Lower leg skin (tissue), 4 donors: ENCODE results near the gene DISC1. TPM values are rescaled to one million over a fixed set of nuclear protein-coding genes. Genes with fewer than 3 reads are reported as not detected.
"Not testable (repeated sequence)": the region's sequence is repeated elsewhere in the genome, so short reads cannot be mapped to it uniquely, and the experiment has no call there.

Experiments used
- DNase-seq, 2 donors: peaks; one replicate each; pipeline ENCODE4 v3.0.0-alpha.2; 2019; ENCODE audit warnings: low spot score in 2 of 2
- H3K4me3 ChIP-seq: fragments of 200-600 bp; sonication (generic); 2 replicates; pipeline ENCODE4 v1.5.1; 2017; ENCODE audit warnings: mild to moderate bottlenecking, low read depth; ENCODE audit not compliant: poor library complexity, severe bottlenecking
- POLR2A ChIP-seq, 2 donors: fragments of 450-650 bp; IDR thresholded peaks; one replicate each; pipeline ENCODE4 v1.6.1; 2016 to 2017; ENCODE audit warnings: antibody characterized with exemption in 2 of 2, mild to moderate bottlenecking in 1 of 2, moderate library complexity in 1 of 2
- WGBS, 2 donors: methylation state at CpG; one replicate each; pipeline ENCODE4 v1.1.5; 2018; 5-methylcytosine and 5-hydroxymethylcytosine counted together
- intact Hi-C: fragments of 100-400 bp; cut with DNase I; formaldehyde crosslinking; loops from one replicate; pipeline ENCODE4 v1.15.0; 2023; ENCODE audit warnings: low total_unique reads
- total RNA-seq, 4 donors: library from RNA; depleted of rRNA; stranded (reverse); fragments of >200 nt; gene quantifications; one replicate each; pipeline ENCODE4 v1.1.0, GENCODE V29; 2016
- TF ChIP-seq, protein P1 (sequence below), 3 donors: fragments of 450-650 bp; IDR thresholded peaks; one replicate each; pipeline ENCODE4 v1.5.1; 2016; ENCODE audit warnings: antibody characterized with exemption in 3 of 3, mild to moderate bottlenecking in 3 of 3, moderate library complexity in 2 of 3

DISC1 gene
- total RNA-seq, 4 donors from 2014 or later, result 1.6 to 7.4 (median 3.5) TPM

DNA sequence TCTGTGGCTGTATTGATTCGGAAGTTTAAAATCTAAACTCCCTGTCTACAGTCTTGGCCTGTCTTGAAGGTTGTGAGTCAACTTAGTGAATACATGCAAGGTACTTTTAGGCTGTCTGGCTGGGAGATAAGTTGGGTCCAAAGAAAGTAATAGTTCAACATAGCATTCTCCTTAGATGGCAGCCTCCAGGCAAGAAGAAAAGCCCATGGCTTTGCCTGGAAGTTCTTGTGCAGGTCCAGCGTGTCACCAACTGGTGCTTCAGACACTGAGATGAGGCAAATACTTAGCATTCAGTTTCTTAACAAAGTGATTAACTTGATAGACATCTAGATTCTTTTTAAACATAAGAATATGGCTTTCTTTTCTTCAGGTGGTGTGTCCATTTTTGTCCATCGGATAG lies 328.2 kb downstream of the DISC1 start:
- intact Hi-C loops, result no loop called here
- TF ChIP-seq POLR2A (IDR thresholded peaks at IDR 0.05), result no peak
- TF ChIP-seq, protein P1, sequence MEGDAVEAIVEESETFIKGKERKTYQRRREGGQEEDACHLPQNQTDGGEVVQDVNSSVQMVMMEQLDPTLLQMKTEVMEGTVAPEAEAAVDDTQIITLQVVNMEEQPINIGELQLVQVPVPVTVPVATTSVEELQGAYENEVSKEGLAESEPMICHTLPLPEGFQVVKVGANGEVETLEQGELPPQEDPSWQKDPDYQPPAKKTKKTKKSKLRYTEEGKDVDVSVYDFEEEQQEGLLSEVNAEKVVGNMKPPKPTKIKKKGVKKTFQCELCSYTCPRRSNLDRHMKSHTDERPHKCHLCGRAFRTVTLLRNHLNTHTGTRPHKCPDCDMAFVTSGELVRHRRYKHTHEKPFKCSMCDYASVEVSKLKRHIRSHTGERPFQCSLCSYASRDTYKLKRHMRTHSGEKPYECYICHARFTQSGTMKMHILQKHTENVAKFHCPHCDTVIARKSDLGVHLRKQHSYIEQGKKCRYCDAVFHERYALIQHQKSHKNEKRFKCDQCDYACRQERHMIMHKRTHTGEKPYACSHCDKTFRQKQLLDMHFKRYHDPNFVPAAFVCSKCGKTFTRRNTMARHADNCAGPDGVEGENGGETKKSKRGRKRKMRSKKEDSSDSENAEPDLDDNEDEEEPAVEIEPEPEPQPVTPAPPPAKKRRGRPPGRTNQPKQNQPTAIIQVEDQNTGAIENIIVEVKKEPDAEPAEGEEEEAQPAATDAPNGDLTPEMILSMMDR (IDR thresholded peaks at IDR 0.05), result no peak

DNA sequence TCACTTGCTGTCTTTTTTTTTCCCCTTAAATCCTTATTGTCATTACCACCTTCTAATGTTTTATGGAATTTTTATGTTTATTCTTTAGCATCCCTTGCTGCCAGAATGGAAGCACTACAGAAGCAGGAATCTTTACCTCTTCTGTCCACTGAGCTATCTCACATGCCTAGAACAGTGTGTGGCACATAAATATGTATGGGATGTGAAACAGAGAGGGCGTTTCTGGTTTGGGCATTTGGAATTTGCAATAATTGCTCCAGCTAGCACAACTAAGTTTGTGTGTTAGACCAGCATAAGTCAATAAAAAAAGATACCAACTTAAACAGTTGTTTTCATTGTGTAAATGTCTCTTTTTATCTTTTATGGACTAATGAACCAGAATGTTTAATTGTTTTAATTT lies 330.8 kb downstream of the DISC1 start:
- DNase-seq, result no peak
- intact Hi-C loops, result no loop called here
- 69 to 85% methylated on average over 1 of the region's 1 CpG for WGBS, 2 donors
- no peak overlapping the region for H3K4me3 ChIP-seq
- no peak for TF ChIP-seq POLR2A (IDR thresholded peaks at IDR 0.05)
- TF ChIP-seq, protein P1 (IDR thresholded peaks at IDR 0.05), result no peak

More for the DNA sequence above, 328.2 kb downstream of the DISC1 start:
- no peak overlapping the region for H3K4me3 ChIP-seq
- no peak for DNase-seq
- WGBS, 2 donors, result 95 to 100% methylated on average over 3 of the region's 3 CpGs

DNA sequence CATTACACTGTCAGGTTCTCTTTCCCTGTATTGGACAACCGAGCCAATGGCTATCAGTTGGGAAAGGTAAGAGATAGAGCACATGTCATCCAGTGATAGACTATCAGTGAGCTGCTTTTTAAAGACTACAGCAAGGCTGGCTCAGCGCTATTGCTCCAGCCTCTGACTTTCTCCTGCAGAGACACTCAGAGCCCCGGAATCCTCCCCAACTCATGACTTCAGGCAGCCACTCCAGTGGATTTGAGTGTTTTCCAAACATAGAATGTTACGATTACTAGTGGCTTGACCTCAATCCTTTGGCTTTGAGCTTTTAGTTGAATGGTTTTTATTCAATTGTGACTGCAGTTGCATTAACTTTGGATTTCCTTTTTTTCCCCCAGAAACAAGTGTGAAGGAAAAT lies 331.9 kb downstream of the DISC1 start:
- DNase-seq, result no peak
- TF ChIP-seq POLR2A (IDR thresholded peaks at IDR 0.05), result no peak
- TF ChIP-seq, protein P1 (IDR thresholded peaks at IDR 0.05), result no peak
- no peak overlapping the region for H3K4me3 ChIP-seq
- intact Hi-C loops, result no loop called here
- 63 to 76% methylated on average over 4 of the region's 4 CpGs for WGBS, 2 donors

DNA sequence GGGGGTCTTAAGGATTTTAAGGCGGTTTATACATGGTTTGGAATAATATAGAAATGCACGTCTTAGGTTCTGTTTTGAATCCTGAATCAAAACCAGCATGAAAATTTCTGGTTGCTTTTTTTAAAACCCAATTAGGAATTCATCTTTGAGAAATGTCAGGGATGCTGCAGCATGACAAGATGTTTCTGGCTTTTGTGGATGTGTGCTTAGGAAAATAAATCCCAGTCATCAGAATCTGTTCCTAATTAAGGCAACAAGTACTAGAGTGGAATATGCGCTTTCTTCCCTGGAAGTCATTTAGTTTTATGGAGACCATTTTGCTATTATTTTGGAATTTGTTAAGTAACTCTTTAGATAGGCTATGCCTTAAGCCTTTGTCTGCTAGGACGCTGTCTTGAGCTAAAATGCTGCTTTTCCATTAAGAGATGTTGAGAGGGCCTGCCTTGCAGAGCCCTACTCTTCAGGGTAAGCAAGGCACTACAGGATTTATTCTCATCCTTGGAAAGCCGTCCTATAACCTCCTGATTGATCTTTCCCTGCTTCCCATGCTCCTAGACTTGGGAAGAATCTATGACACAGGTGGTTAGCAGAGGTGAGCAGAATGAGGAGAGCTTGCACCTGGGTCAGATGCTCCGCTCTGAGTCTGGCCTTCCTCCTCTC lies 332.8 kb downstream of the DISC1 start:
- WGBS, 2 donors, result 67 to 81% methylated on average over 6 of the region's 6 CpGs
- no peak for TF ChIP-seq POLR2A (IDR thresholded peaks at IDR 0.05)
- TF ChIP-seq, protein P1 (IDR thresholded peaks at IDR 0.05), result no peak
- no peak overlapping the region for H3K4me3 ChIP-seq
- no peak for DNase-seq
- intact Hi-C loops, result no loop called here

DNA sequence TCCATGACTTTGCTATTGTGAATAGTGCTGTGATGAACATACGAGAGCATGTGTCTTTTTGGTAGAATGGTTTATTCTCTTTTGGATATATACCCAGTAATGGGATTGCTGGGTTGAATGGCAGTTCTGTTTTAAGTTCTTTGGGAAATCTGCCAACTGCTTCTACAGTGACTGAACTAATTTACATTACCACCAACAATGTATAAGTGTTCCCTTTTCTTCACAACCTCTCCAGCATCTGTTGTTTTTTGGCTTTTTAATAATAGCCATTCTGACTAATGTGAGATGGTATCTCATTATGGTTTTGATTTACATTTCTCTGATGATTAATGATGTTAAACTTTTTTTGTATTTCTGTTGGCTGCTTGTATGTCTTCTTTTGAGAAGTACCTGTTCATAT lies 335.2 kb downstream of the DISC1 start:
- whole genome bisulfite sequencing, 2 donors, result 88 to 97% methylated on average over 1 of the region's 1 CpG

DNA sequence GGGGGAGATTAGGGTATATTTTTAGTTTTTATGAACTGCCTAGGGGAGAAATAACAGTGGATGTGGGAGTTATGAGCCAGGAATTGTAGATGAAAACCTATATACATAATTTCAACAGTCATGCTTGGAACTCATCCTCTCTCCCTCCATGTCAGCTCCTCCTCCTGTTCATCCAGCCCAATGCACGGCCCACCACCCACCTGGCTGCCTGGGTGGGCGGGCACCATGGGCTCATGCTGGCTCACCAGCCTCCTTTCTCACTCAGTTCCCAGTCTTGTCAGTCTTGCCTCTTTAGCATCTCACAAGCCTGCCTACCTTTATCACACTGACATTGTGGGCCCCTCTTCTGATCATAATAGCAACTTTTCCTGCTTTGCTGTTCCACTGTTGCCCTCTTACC lies 336.0 kb downstream of the DISC1 start:
- WGBS, 2 donors, result 84 to 94% methylated on average over 2 of the region's 2 CpGs
- intact Hi-C loops, result no loop called here
- TF ChIP-seq, protein P1 (IDR thresholded peaks at IDR 0.05), result no peak
- no peak for TF ChIP-seq POLR2A (IDR thresholded peaks at IDR 0.05)
- no peak for DNase-seq
- H3K4me3 ChIP-seq, result no peak overlapping the region

More for the DNA sequence above, 335.2 kb downstream of the DISC1 start:
- intact Hi-C loops, DNase-seq, H3K4me3 ChIP-seq: not testable (repeated sequence)
